H1 (cell line): ENCODE measurements around the gene KRTAP9-6. TPM values are rescaled to one million over a fixed set of nuclear protein-coding genes. Genes with fewer than 3 reads are reported as not detected.
"Not testable (repeated sequence)": the region's sequence is repeated elsewhere in the genome, so short reads cannot be mapped to it uniquely, and the experiment has no call there.

Experiments
- CTCF ChIA-PET: fragments of 300-600 bp; sonication (Branson Sonifier 250); formaldehyde crosslinking; loops from one replicate; lab custom pipeline; 2021; ENCODE audit not compliant: partially characterized antibody; lab: Charles Lee
- POLR2A ChIA-PET: fragments of 300-600 bp; sonication (Branson Sonifier 250); formaldehyde crosslinking; loops from one replicate; lab custom pipeline; 2021; ENCODE audit warnings: inconsistent platforms; ENCODE audit not compliant: partially characterized antibody; lab: Charles Lee
- DNase-seq, 2 experiments: peaks; one replicate each; pipeline versions ENCODE4 v3.0.0 to v3.0.0-alpha.2; 2010 to 2022; ENCODE audit warnings: low spot score in 2 of 2, low read depth in 1 of 2, mixed read lengths in 1 of 2
- FAIRE-seq: peaks from 2 replicates; lab custom pipeline; 2011; peaks lifted over from hg19 to GRCh38; lab: Jason Lieb, UNC
- H2AFZ ChIP-seq: 2 replicates; pipeline ENCODE4 v1.8.1; 2012; ENCODE audit warnings: low read length, inconsistent platforms
- H2AK5ac ChIP-seq: 2 replicates; pipeline ENCODE4 v1.6.1; 2013; ENCODE audit warnings: low read depth, low read length
- H2BK120ac ChIP-seq: replicated peaks from 2 replicates; pipeline ENCODE3; 2013; ENCODE audit warnings: low read depth, low read length, inconsistent platforms
- H2BK12ac ChIP-seq: 2 replicates; pipeline ENCODE4 v1.6.1; 2013; ENCODE audit warnings: low read depth, low read length
- H2BK15ac ChIP-seq: 2 replicates; pipeline ENCODE4 v1.6.1; 2013; ENCODE audit warnings: low read length
- H2BK20ac ChIP-seq: 2 replicates; pipeline ENCODE4 v1.6.1; 2013; ENCODE audit warnings: low read length
- H2BK5ac ChIP-seq: 2 replicates; pipeline ENCODE4 v1.6.1; 2013; ENCODE audit warnings: low read depth, low read length
- H3K14ac ChIP-seq: 2 replicates; pipeline ENCODE4 v1.6.1; 2013; ENCODE audit warnings: inconsistent platforms; ENCODE audit not compliant: insufficient read length
- H3K18ac ChIP-seq: 2 replicates; pipeline ENCODE4 v1.6.1; 2013; ENCODE audit warnings: low read length; ENCODE audit errors: extremely low read depth
- H3K23ac ChIP-seq: 2 replicates; pipeline ENCODE4 v1.6.1; 2013; ENCODE audit warnings: inconsistent platforms; ENCODE audit not compliant: insufficient read length
- H3K23me2 ChIP-seq: 2 replicates; pipeline ENCODE4 v1.6.1; 2013; ENCODE audit warnings: low read depth, low read length
- H3K27ac ChIP-seq: 2 replicates; pipeline ENCODE4 v1.6.1; 2011; ENCODE audit warnings: low read depth, low read length, inconsistent platforms
- H3K27me3 ChIP-seq, 4 experiments: replicated peaks in 1 of 4; 1 replicate in 1 of 4; 2 replicates in 3 of 4; pipeline versions ENCODE4 v1.6.1 to v1.8.1; 2011 to 2013; ENCODE audit warnings: low read length in 3 of 4, mild to moderate bottlenecking in 3 of 4, inconsistent platforms in 2 of 4, mixed read lengths in 2 of 4, moderate library complexity in 1 of 4; ENCODE audit not compliant: control insufficient read depth in 3 of 4, insufficient read depth in 3 of 4; ENCODE audit errors: extremely low read depth in 1 of 4
- H3K36me3 ChIP-seq, 4 experiments: 2 replicates each; pipeline versions ENCODE4 v1.6.1 to v1.8.1; 2011 to 2013; ENCODE audit warnings: mild to moderate bottlenecking in 4 of 4, low read length in 3 of 4, moderate library complexity in 2 of 4, control low read depth in 1 of 4, inconsistent platforms in 1 of 4; ENCODE audit not compliant: insufficient read depth in 4 of 4, control insufficient read depth in 2 of 4
- H3K4ac ChIP-seq: replicated peaks from 2 replicates; pipeline ENCODE3; 2013; ENCODE audit warnings: low read length, low read depth, mixed read lengths, inconsistent platforms; ENCODE audit not compliant: insufficient read length
- H3K4me1 ChIP-seq, 4 experiments: replicated peaks in 1 of 4; 1 replicate in 1 of 4; 2 replicates in 3 of 4; pipeline versions ENCODE4 v1.6.1 to v1.8.1; 2011 to 2013; ENCODE audit warnings: low read length in 3 of 4, inconsistent platforms in 2 of 4, mixed read lengths in 1 of 4; ENCODE audit not compliant: insufficient read depth in 4 of 4, control insufficient read depth in 3 of 4
- H3K4me2 ChIP-seq, 2 experiments: 2 replicates each; pipeline versions ENCODE4 v1.6.1 to v1.8.1; 2011 to 2013; ENCODE audit warnings: low read depth in 2 of 2, low read length in 2 of 2, control low read depth in 1 of 2, inconsistent platforms in 1 of 2, mild to moderate bottlenecking in 1 of 2; ENCODE audit not compliant: insufficient read depth in 1 of 2
- H3K4me3 ChIP-seq, 4 experiments: fragments of 200-600, 300-600 bp in 1 of 4; sonication (generic), shearing (Covaris generic), sonication (Bioruptor Twin) in 1 of 4; 2 replicates each; pipeline versions ENCODE4 v1.5.1 to v1.8.1; 2011 to 2016; ENCODE audit warnings: low read length in 4 of 4, low read depth in 3 of 4, control low read depth in 2 of 4, inconsistent platforms in 2 of 4, mild to moderate bottlenecking in 2 of 4, mixed read lengths in 1 of 4, moderate library complexity in 1 of 4; ENCODE audit not compliant: insufficient read depth in 2 of 4; ENCODE audit errors: extremely low read depth in 1 of 4
- H3K56ac ChIP-seq: replicated peaks from 2 replicates; pipeline ENCODE3; 2013; ENCODE audit warnings: low read depth, mild to moderate bottlenecking, mixed read lengths, low read length, inconsistent platforms; ENCODE audit not compliant: insufficient read length
- H3K79me1 ChIP-seq: 2 replicates; pipeline ENCODE4 v1.6.1; 2013; ENCODE audit warnings: low read depth, low read length, control low read depth
- H3K79me2 ChIP-seq, 2 experiments: 2 replicates each; pipeline versions ENCODE4 v1.6.1 to v1.8.1; 2012 to 2013; ENCODE audit warnings: low read length in 2 of 2, mild to moderate bottlenecking in 2 of 2, inconsistent platforms in 1 of 2; ENCODE audit not compliant: insufficient read depth in 2 of 2, control insufficient read depth in 1 of 2
- H3K9ac ChIP-seq, 4 experiments: replicated peaks in 1 of 4; 1 replicate in 1 of 4; 2 replicates in 3 of 4; pipeline versions ENCODE4 v1.6.1 to v1.8.1; 2011 to 2013; ENCODE audit warnings: low read depth in 3 of 4, low read length in 3 of 4, control low read depth in 2 of 4, mild to moderate bottlenecking in 2 of 4, moderate library complexity in 2 of 4, inconsistent platforms in 1 of 4; ENCODE audit errors: extremely low read depth in 1 of 4
- H3K9me3 ChIP-seq, 2 experiments: 2 replicates each; pipeline versions ENCODE4 v1.6.1 to v1.8.1; 2012 to 2013; ENCODE audit warnings: mild to moderate bottlenecking in 2 of 2, moderate library complexity in 2 of 2, control low read depth in 1 of 2, inconsistent platforms in 1 of 2, low read depth in 1 of 2, low read length in 1 of 2, mixed read lengths in 1 of 2; ENCODE audit not compliant: insufficient read depth in 2 of 2
- H4K20me1 ChIP-seq, 2 experiments: replicated peaks in 1 of 2; 2 replicates each; pipeline versions ENCODE3 to v1.8.1; 2011 to 2013; ENCODE audit warnings: inconsistent platforms in 2 of 2, low read length in 2 of 2, mild to moderate bottlenecking in 1 of 2; ENCODE audit not compliant: insufficient read depth in 2 of 2, control insufficient read depth in 1 of 2
- H4K5ac ChIP-seq: 2 replicates; pipeline ENCODE4 v1.6.1; 2013; ENCODE audit warnings: low read length, low read depth, mixed read lengths, inconsistent platforms; ENCODE audit not compliant: insufficient read length
- H4K8ac ChIP-seq: 2 replicates; pipeline ENCODE4 v1.8.0; 2013; ENCODE audit warnings: mild to moderate bottlenecking, moderate library complexity, low read length, inconsistent platforms; ENCODE audit not compliant: insufficient read depth; ENCODE audit errors: extremely low read depth
- H4K91ac ChIP-seq: replicated peaks from 2 replicates; pipeline ENCODE3; 2013; ENCODE audit warnings: low read length, mixed read lengths, inconsistent platforms; ENCODE audit not compliant: insufficient read length
- WGBS, 2 experiments: shearing (Covaris generic) in 1 of 2; methylation state at CpG; one replicate each; pipeline versions ENCODE4 v1.1.6 to v1.1.7; 2013 to 2015; ENCODE audit warnings: low lambda C conversion rate in 2 of 2, mixed read lengths in 2 of 2, inconsistent platforms in 1 of 2, low coverage in 1 of 2, missing lambda C conversion rate in 1 of 2; ENCODE audit not compliant: insufficient replicate concordance in 2 of 2, insufficient coverage in 1 of 2, insufficient read length in 1 of 2; ENCODE audit errors: extremely low coverage in 1 of 2, missing lambda C conversion rate in 1 of 2; 5-methylcytosine and 5-hydroxymethylcytosine counted together
- polyA plus RNA-seq, 7 experiments: library from polyadenylated mRNA; depleted of rRNA in 3 of 7; stranded (reverse) in 5 of 7; unstranded in 2 of 7; fragments of >200 nt in 5 of 7; fragments of 200-250 nt in 2 of 7; gene quantifications; 1 replicate in 5 of 7; 2 replicates in 1 of 7; 4 replicates in 1 of 7; pipeline versions ENCODE4 v1.2.1 to v1.2.3, GENCODE V29; 2011 to 2013; ENCODE audit warnings: missing spikeins in 2 of 7, mixed read lengths in 2 of 7
- total RNA-seq: library from RNA; stranded (reverse); fragmentation: NEBNext Ultra II Directional; extraction: Animal tissue kit (Norgen Biotek cat#: 25700); gene quantifications from 2 replicates; pipeline ENCODE4 v1.2.1, GENCODE V29; 2021

KRTAP9-6 gene
- total and polyA plus RNA-seq, 2 of the 8 experiments (the other 6 are each of a cell fraction or from before 2014, with no cell fraction given) = not detected

GRCh38 chr17:41246995-41247787, 18.0 kb upstream of the KRTAP9-6 start:
- H3K4me2 ChIP-seq, H2BK15ac ChIP-seq, H2AK5ac ChIP-seq, H3K4ac ChIP-seq, H3K27ac ChIP-seq, H2AFZ ChIP-seq, H3K79me1 ChIP-seq, H3K79me2 ChIP-seq, H3K27me3 ChIP-seq, H2BK20ac ChIP-seq, H3K23me2 ChIP-seq, FAIRE-seq, POLR2A ChIA-PET, CTCF ChIA-PET, H3K9ac ChIP-seq, H3K36me3 ChIP-seq, H3K9me3 ChIP-seq, H3K4me3 ChIP-seq, H2BK5ac ChIP-seq, H4K8ac ChIP-seq, H3K4me1 ChIP-seq, H4K91ac ChIP-seq, H2BK12ac ChIP-seq, H3K23ac ChIP-seq, H2BK120ac ChIP-seq, H3K14ac ChIP-seq, DNase-seq, H3K18ac ChIP-seq, H3K56ac ChIP-seq, H4K5ac ChIP-seq, H4K20me1 ChIP-seq: not testable (repeated sequence)
- WGBS, 2 experiments = 11% methylated on average over 2 of the region's 2 CpGs; no CpG with 5 or more reads in 1 of the 2 experiments
